ENCODE data around the gene ZDHHC14. TPM values are rescaled to one million over a fixed set of nuclear protein-coding genes. Genes with fewer than 3 reads are reported as not detected.
"Not testable (repeated sequence)": the region's sequence is repeated elsewhere in the genome, so short reads cannot be mapped to it uniquely, and the experiment has no call there.

Gene ZDHHC14
- total RNA-seq, 2 donors from 2014 or later, result 8.8 to 11.6 TPM

- intact Hi-C loops (cut with DNase I, micrococcal nuclease), result no loop called here
- ATAC-seq, result no peak
- DNase-seq, result no peak
These were observed 4.2 kb upstream of the ZDHHC14 start for GRCh38 chr6:157376706-157377230.

DNA sequence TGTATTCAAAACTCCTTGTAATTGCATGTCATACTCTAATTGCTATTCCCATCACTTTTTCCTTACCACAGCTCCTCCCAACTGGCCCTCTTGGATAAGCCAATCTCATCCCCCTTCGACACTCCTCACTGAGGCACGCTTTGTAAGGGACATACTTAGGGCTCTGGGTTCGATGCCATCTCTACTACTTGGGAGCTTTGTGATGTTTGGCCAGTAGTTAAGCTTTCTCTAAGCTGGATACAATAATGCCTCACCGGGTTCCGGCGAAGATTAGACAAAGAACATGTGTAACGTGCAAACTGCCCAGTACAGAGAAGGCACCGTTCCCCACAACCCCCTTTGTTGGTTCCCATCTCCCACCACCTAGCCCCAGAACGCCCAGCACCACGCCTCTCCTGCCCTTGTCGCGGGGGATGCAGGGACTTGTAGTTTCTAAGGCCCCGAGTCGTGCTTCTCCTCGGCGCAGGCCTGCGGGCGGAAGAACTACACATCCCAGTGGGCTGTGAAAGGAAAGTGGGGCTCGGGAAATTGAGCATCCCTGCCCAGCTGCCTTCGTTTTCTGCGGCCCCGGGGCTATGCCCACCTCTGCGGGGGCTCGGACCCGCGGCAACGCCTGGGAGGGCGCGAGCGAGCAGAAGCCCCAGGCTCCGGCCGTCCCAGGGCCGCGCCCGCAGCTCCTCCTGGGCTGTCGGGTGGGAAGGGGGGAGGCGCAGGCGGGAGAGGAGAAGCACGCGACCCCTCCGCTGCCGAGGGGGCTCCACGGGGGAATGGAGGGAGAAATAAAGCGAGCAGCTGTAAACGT is 1.1 kb upstream of the ZDHHC14 start:
- peak; percentile 82 for ATAC-seq
- intact Hi-C loops (cut with DNase I, micrococcal nuclease), result no loop called here
- DNase-seq, result peak; percentile 90 to 91

DNA sequence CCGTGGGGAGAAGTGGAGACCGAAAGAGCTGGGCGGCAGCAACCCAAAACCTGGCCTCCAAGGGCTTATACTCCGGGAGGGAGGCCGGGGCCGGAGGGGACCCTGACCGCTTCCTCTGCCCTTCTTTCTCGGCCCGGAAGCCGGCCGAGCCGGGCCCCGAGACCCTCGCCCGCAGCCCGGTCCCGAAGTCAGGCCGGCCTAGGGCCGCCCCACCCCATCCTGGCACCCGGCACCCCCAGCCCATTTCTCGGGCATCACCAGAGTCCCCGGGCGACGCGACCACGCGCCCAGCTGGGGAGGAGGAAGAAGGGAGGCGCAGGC is 572 bp upstream of the ZDHHC14 start:
- no peak for DNase-seq
- intact Hi-C loops (cut with DNase I, micrococcal nuclease), result no loop called here
- peak; percentile 24 for ATAC-seq

DNA sequence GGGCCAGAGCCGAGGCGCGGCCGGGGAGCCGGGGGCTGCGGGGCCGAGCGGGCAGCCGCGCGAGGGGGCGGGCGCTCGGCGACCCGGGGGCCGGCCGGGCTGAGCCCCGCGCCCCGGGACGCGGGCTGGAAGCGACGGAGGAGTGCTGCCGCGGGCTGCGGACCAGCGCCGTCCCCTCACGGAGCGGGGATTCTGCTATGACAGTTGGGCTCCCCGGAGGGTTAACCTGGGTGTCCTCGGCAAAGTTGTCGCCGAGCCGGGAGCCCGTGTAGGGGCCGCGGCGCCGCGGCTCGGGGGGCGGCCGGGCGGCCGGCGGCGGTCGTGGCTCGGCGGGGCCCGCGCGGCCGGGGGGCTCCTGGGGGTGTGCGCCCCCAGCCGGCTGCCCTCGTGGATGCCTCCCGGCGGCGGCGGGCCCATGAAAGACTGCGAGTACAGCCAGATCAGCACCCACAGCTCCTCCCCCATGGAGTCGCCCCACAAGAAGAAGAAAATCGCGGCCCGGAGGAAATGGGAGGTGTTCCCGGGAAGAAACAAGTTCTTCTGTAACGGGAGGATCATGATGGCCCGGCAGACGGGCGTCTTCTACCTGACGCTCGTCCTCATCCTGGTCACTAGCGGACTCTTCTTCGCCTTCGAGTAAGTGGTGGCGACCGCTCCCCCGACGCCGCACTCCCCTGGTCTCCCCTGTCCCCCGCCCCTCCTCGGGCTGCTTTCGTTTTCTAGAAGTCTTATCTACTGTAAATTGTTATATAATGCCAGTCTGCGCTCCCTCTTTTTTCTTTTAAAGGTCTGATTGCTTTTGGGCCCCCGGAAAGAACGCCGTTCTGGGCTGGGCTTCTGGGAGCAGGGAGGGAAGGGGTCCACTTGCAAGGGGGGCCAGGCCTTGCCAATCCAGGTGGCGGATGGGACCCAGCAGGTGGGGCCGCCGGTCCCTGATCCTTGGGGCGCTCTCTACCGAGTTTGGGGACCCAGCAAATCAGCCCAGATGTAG is 936 bp downstream of the ZDHHC14 start:
- DNase-seq, result peak; percentile 67 to 74
- intact Hi-C loops (cut with DNase I, micrococcal nuclease), result no loop called here
- peak; percentile 9 for ATAC-seq

GRCh38 chr6:157382821-157383220 is 1.8 kb downstream of the ZDHHC14 start:
- intact Hi-C loops (cut with DNase I, micrococcal nuclease), result no loop called here
- DNase-seq, result no peak
- no peak for ATAC-seq

- intact Hi-C loops (cut with DNase I, micrococcal nuclease), result no loop called here
These were observed 2.5 kb downstream of the ZDHHC14 start for GRCh38 chr6:157383471-157383870.

DNA sequence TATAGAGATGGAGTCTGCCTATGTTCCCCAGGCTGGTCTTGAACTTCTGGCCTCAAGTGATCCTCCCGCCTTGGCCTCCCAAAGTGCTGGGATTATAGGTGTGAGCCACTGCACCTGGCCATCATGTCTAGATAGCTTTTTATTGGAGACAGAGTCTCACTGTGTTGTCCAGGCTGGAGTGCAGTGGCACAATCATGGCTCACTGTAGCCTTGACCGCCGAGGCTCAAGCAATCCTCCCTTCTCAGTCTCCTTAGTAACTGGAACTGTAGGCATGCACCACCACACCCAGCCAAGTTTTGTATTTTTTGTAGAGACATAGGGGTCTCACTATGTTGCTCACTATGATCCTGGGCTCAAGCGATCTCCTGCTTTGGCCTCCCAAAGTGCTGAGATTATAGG is 4.0 kb downstream of the ZDHHC14 start:
- ATAC-seq; intact Hi-C loops (cut with DNase I, micrococcal nuclease); DNase-seq: not testable (repeated sequence)

More at GRCh38 chr6:157383471-157383870, 2.5 kb downstream of the ZDHHC14 start:
- no peak for DNase-seq
- ATAC-seq, result no peak

GRCh38 chr6:157385482-157385881 is 4.5 kb downstream of the ZDHHC14 start:
- no peak for ATAC-seq

DNA sequence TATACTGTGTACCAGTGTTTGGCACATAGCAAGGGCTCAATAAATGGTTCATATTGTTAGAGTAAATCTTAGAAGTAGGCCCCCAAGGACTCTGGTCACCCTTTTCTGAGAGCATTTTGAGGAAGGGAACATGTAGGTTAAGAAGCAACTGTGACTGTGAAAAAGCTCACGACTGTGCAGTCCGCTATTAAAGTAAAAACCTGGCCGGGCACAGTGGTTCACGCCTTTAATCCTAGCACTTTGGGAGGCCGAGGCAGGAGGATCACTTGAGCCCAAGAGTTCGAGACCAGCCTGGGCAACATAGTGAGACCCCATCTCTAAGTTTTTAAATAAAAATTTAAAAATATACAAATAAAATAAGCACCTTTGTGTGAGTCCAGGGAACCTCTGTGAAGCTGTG is 5.0 kb downstream of the ZDHHC14 start:
- no peak for ATAC-seq
- no peak for DNase-seq
- intact Hi-C loops (cut with DNase I, micrococcal nuclease), result no loop called here

More at GRCh38 chr6:157385482-157385881, 4.5 kb downstream of the ZDHHC14 start:
- DNase-seq, result no peak
- intact Hi-C loops (cut with DNase I, micrococcal nuclease), result no loop called here

- intact Hi-C loops (cut with DNase I, micrococcal nuclease), result no loop called here
- ATAC-seq (no peak), DNase-seq (no peak)
These were observed 5.5 kb downstream of the ZDHHC14 start for GRCh38 chr6:157386454-157386853.

DNA sequence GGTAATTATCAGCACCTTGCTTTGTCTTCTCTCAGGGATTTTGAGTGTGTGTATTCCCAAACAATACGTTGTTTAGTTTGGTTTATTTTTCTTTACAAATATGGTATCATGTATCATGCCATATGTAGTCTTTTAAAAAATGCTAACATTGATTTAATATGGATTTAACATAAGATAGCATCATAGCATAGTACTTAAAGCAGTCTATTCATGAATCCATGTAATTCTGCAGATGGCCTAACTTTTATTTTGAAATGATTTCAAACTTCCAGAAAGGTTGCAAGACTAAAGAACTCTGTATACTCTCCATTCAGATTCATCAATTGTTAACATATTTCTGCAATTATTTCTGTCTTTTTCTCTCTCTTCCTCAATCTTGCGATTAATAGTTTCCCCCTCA is 7.9 kb downstream of the ZDHHC14 start:
- no peak for ATAC-seq
- intact Hi-C loops (cut with DNase I, micrococcal nuclease), result no loop called here

DNA sequence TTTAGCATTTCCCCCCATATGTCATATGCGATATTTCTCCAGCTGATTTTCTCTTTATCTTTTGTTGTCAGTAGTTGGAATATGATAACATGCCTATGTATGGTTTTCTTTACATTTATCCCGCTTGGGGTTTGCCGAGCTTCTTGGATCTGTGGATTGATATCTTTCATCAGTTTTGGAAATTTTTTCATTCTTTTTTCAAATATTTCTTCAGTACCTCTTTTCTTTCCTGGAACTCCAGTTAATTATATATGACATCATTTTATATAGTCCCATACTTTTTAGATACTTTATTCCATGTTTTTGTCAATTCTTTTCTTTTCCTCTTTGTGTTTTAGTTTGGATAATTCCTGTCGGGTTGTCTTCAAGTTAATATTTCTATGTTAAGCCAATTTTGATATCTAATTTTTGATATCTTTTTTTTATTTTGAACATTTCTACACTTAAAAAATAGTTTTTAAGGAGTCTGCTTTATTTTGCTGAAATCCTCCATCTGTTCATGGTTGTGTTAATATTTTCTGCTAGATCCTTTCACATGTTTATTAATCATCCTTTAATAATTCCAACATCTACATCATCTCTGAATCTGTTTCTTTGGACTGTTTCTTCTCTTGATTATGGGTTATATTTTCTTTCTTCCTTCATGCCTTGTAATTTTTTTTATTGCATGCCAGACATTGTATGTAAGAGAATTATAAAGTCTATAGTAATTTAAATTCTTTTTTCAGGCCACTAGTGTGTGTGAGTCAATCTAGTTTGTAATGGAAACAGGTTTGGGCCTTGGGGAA is 9.5 kb downstream of the ZDHHC14 start:
- intact Hi-C loops (cut with DNase I, micrococcal nuclease), result no loop called here
- DNase-seq (no peak), ATAC-seq (no peak)

More for the DNA sequence above, 7.9 kb downstream of the ZDHHC14 start:
- no peak for DNase-seq

DNA sequence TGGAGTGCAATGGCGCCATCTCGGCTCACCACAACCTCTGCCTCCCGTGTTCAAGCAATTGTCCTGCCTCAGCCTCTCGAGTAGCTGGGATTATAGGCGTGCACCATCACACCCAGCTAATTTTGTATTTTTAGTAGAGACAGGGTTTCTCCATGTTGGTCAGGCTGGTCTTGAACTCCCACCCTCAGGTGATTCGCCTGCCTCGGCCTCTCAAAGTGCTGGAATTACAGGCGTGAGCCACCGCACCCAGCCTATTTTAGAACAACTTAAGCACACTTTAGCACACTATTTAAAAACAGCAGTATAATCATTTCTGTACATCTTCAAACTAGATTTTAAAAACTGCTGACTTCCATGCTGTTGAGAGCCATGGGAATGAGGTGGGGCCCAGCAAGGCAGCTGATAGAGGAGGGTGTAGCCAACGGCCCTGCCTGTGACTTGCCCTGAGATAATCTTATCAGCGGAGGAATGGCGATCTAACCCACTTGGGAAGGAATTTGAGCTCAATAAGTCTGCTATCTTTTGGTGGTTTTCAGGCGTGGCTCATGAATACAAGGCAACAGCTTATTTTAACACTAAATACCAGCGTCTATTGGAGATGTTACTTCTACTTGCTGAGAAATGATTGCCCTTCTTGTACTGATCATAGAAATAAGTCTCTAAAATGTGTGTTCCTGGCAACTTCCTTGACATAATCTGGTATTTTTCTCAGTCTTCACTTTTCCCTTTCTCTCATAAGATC is 12.1 kb downstream of the ZDHHC14 start:
- peak; percentile 99 for ATAC-seq
- DNase-seq, result peak; percentile 52 to 65
- intact Hi-C loops (cut with DNase I, micrococcal nuclease), result no loop called here

GRCh38 chr6:157393669-157394327 is 12.8 kb downstream of the ZDHHC14 start:
- intact Hi-C loops (cut with DNase I, micrococcal nuclease), result no loop called here
- DNase-seq (no peak), ATAC-seq (peak; percentile 24)

DNA sequence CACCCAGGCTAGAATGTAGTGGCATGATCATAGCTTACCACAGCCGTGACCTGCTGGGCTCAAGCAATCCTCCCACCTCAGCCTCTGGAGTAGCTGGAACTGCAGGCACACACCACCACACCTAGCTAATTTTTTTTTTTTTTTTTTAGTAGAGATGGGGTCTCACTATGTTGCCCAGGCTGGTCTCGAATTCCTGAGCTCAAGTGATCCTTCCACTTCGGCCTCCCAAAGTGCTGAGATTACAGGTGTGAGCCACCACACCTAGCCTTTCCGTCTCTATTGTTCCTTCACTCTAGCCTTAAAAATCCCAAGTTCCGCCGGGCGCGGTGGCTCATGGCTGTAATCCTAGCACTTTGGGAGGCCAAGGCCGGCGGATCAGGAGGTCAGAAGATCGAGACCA is 14.2 kb downstream of the ZDHHC14 start:
- not testable (repeated sequence) for ATAC-seq

GRCh38 chr6:157396026-157396425 is 15.0 kb downstream of the ZDHHC14 start:
- no peak for ATAC-seq
- DNase-seq, result no peak
- intact Hi-C loops (cut with DNase I, micrococcal nuclease), result no loop called here

More for the DNA sequence above, 14.2 kb downstream of the ZDHHC14 start:
- DNase-seq; intact Hi-C loops (cut with DNase I, micrococcal nuclease): not testable (repeated sequence)

GRCh38 chr6:157397660-157398059 is 16.7 kb downstream of the ZDHHC14 start:
- ATAC-seq, result no peak
- intact Hi-C loops (cut with DNase I, micrococcal nuclease), result no loop called here
- no peak for DNase-seq

GRCh38 chr6:157398151-157398550 is 17.2 kb downstream of the ZDHHC14 start:
- intact Hi-C loops (cut with DNase I, micrococcal nuclease), result no loop called here
- ATAC-seq (no peak), DNase-seq (no peak)
